SK-N-MC (cell line): ENCODE data around the gene PTPRG.

Experiments used
- EZH2 ChIP-seq: fragments of 200-600 bp; sonication (generic); IDR thresholded peaks from one replicate; pipeline ENCODE4 v1.6.1; 2017; ENCODE audit warnings: antibody characterized with exemption
- POLR2AphosphoS5 ChIP-seq: IDR thresholded peaks from 2 replicates; pipeline ENCODE4 v1.6.1; 2012; ENCODE audit warnings: mild to moderate bottlenecking, low read depth, low read length, borderline replicate concordance

DNA sequence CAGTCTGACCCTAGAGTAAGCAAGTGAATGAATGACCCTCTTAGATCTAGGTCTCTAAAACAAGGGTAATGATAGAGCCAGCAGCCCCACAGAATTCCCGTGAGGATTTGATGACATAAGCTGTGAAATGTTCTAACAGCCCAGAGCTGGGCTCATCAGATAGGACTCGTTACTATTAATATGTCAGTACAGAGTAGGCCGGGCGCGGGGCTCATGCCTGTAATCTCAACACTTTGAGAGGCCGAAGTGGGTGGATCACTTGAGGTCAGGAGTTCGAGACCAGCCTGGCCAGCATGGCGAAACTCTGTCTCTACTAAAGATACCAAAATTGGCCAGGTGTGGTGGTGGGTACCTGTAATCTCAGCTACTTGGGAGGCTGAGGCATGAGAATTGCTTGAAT is 621.7 kb downstream of the PTPRG start:
- TF ChIP-seq POLR2AphosphoS5 (no peak), EZH2 (no peak)
